ENCODE data around the gene TTYH3. TPM values are rescaled to one million over a fixed set of nuclear protein-coding genes. Genes with fewer than 3 reads are reported as not detected.

The TTYH3 gene
- total RNA-seq, 1 experiment from 2014 or later: 187 TPM

- intact Hi-C loops (cut with micrococcal nuclease; ENCODE audit: unreplicated experiment): no loop called here
- no peaks in the 10 kb centered on the region for H3K4me1 Mint-ChIP-seq (ENCODE audit: low read depth, unreplicated experiment)
- no peak overlapping the region for H3K4me3 Mint-ChIP-seq (ENCODE audit: low read depth, unreplicated experiment)
- no peak overlapping the region for H3K27ac Mint-ChIP-seq (ENCODE audit: unreplicated experiment)
- H3K27me3 Mint-ChIP-seq (ENCODE audit: unreplicated experiment): peaks cover 60% of the 10 kb centered on the region
- no peaks in the 10 kb centered on the region for H3K36me3 Mint-ChIP-seq (ENCODE audit: insufficient read depth, unreplicated experiment)
- TF ChIP-seq CTCF (IDR thresholded peaks at IDR 0.05; ENCODE audit: unreplicated experiment): no peak
- H3K9me3 Mint-ChIP-seq (ENCODE audit: low read depth, unreplicated experiment): no peaks in the 10 kb centered on the region
- no TSS peak for BruUV-seq (replicated peaks)
- no peak for DNase-seq
- CTCF ChIA-PET: interaction anchor here (1.0 to 1.9 kb wide), 3 partner anchors 9 to 241 kb away, joined by 3 to 9 read pairs (median 3); no protein-coding TSS in a partner anchor
Observed at GRCh38 chr7:2698581-2699288, 66.9 kb downstream of the TTYH3 start.

- no peak overlapping the region for H3K4me3 Mint-ChIP-seq (ENCODE audit: low read depth, unreplicated experiment)
- no peak for DNase-seq
- H3K9me3 Mint-ChIP-seq (ENCODE audit: low read depth, unreplicated experiment): no peaks in the 10 kb centered on the region
- intact Hi-C loops (cut with micrococcal nuclease; ENCODE audit: unreplicated experiment): no loop called here
- H3K27me3 Mint-ChIP-seq (ENCODE audit: unreplicated experiment): peaks cover 63% of the 10 kb centered on the region
- H3K4me1 Mint-ChIP-seq (ENCODE audit: low read depth, unreplicated experiment): no peaks in the 10 kb centered on the region
- H3K27ac Mint-ChIP-seq (ENCODE audit: unreplicated experiment): no peak overlapping the region
- CTCF ChIA-PET: interaction anchor here (1.0 to 1.9 kb wide), 3 partner anchors 9 to 242 kb away, joined by 3 to 9 read pairs (median 3); no protein-coding TSS in a partner anchor
- no peaks in the 10 kb centered on the region for H3K36me3 Mint-ChIP-seq (ENCODE audit: insufficient read depth, unreplicated experiment)
- TF ChIP-seq CTCF (IDR thresholded peaks at IDR 0.05; ENCODE audit: unreplicated experiment): no peak
- no TSS peak for BruUV-seq (replicated peaks)
Observed at GRCh38 chr7:2699289-2699620, 67.5 kb downstream of the TTYH3 start.

GRCh38 chr7:2700141-2700850 lies 68.5 kb downstream of the TTYH3 start:
- TF ChIP-seq CTCF (IDR thresholded peaks at IDR 0.05; ENCODE audit: unreplicated experiment): no peak
- CTCF ChIA-PET: interaction anchor here (1.1 to 1.9 kb wide), 2 partner anchors 10 to 243 kb away, joined by 3 to 9 read pairs; no protein-coding TSS in a partner anchor

GRCh38 chr7:2701424-2701823 lies 69.6 kb downstream of the TTYH3 start:
- H3K27ac Mint-ChIP-seq (ENCODE audit: unreplicated experiment): no peak overlapping the region
- CTCF ChIA-PET: interaction anchor here (0.5 to 1.1 kb wide), 3 partner anchors 9 to 451 kb away, joined by 3 to 12 read pairs (median 5); no protein-coding TSS in a partner anchor

More at GRCh38 chr7:2700141-2700850, 68.5 kb downstream of the TTYH3 start:
- no peaks in the 10 kb centered on the region for H3K4me1 Mint-ChIP-seq (ENCODE audit: low read depth, unreplicated experiment)
- BruUV-seq (replicated peaks): no TSS peak
- intact Hi-C loops (cut with micrococcal nuclease; ENCODE audit: unreplicated experiment): no loop called here
- H3K9me3 Mint-ChIP-seq (ENCODE audit: low read depth, unreplicated experiment): no peaks in the 10 kb centered on the region
- H3K27ac Mint-ChIP-seq (ENCODE audit: unreplicated experiment): no peak overlapping the region
- no peak for DNase-seq
- H3K4me3 Mint-ChIP-seq (ENCODE audit: low read depth, unreplicated experiment): no peak overlapping the region
- peaks cover 63% of the 10 kb centered on the region for H3K27me3 Mint-ChIP-seq (ENCODE audit: unreplicated experiment)
- H3K36me3 Mint-ChIP-seq (ENCODE audit: insufficient read depth, unreplicated experiment): no peaks in the 10 kb centered on the region

More at GRCh38 chr7:2701424-2701823, 69.6 kb downstream of the TTYH3 start:
- H3K27me3 Mint-ChIP-seq (ENCODE audit: unreplicated experiment): peaks cover 63% of the 10 kb centered on the region
- no peak overlapping the region for H3K4me3 Mint-ChIP-seq (ENCODE audit: low read depth, unreplicated experiment)
- BruUV-seq (replicated peaks): no TSS peak
- no peak for TF ChIP-seq CTCF (IDR thresholded peaks at IDR 0.05; ENCODE audit: unreplicated experiment)
- H3K4me1 Mint-ChIP-seq (ENCODE audit: low read depth, unreplicated experiment): no peaks in the 10 kb centered on the region
- intact Hi-C loops (cut with micrococcal nuclease; ENCODE audit: unreplicated experiment): no loop called here
- DNase-seq: no peak
- no peaks in the 10 kb centered on the region for H3K9me3 Mint-ChIP-seq (ENCODE audit: low read depth, unreplicated experiment)
- H3K36me3 Mint-ChIP-seq (ENCODE audit: insufficient read depth, unreplicated experiment): no peaks in the 10 kb centered on the region

Measured in Calu3 (cell line).